Measurements from ENCODE around the gene MYO1B.

The MYO1B gene

DNA sequence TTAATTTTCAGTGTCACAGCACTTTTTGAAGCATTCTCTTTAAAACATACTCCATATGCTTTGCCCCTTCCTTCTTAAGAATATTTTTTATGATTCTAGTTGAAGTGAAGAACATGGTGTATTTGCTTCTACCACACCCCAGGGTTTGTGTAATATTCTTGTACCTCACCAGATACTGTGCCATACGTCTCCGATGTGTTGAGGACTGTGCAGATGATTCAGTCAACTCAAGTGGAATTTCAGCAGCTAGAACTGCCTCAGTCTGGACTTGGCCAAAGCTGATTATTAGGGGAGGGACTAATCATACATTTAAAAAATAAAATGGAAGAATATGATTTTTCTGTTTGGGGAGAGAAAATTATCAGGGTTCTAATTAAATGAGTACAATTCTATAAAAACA lies 115.7 kb downstream of the MYO1B start:
- DNase-seq (ENCODE audit: low read depth) = no peak

DNA sequence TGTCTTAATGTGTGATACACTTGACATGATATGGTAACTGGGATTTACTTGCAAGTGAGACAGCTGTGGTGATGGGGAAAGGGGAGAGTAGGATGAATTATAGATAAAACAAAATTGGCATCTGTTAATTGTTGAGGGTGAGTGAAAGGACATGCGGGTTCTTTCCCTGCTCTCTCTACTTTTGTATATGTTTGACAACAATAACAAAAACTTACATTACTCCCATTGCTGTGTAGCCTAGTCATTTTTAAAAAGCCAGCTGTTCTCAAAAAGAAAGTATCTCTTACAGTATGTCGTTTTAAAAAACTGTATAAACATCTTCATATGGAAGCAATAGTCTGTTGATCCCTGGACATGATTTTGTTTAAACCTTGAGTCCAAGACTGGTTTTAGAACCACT lies 117.6 kb downstream of the MYO1B start:
- no peak for DNase-seq (ENCODE audit: low read depth)

DNA sequence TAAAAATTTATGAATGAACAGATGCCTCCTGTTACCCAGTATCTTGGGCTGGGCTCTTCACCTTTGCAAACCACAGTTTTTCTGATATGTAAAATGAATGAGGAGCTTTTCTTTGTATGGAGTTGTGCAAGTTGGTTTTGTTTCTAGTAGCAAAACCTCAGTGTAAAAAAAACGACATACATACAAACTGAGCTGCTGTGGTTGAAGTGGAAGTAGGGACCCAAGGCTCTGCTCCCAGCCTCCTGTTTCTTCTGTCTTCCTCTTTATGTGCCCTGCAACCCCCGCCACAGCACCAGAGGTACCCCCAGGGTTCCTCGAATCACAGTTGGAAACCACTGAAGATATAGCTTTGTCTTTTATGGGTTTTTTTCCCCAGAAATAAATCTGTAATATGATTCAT lies 118.1 kb downstream of the MYO1B start:
- DNase-seq (ENCODE audit: low read depth) = no peak

DNA sequence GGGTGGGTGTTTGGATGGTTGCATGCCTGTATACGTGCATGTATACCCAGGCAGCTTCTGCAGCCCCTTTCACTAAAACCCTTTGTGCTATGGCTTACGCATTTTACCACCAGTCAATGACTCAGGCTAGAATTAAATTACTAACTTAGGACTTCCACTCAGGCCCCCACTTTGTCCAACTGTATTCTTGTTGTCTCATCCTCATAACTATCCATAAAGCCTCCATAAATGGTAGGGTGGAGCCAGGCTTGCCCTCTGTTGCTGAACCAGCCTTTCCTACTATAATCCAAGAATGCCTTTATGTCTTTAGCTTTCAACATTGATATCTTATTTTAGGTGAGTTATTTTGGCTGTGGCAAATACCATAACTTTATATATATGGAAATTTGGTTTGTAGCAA lies 119.9 kb downstream of the MYO1B start:
- no peak for DNase-seq (ENCODE audit: low read depth)

DNA sequence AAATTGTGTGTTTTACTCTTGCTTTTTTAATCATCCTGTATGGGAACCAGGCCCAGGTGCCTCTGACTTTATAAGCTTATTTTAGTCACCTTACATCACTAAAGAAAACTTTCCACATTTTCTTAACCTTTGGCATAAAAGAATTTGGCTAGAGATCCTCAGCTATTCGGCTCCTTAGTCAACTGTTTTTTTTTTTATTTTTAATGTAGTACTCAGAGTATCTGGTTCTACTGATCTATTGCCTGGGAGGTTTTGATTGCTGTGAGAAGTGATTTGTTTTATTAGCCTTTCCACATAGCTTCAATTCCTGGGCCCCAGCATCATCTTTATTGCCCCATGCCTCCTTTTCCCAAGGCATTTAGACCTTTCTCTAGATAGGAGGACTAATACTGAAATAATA lies 121.0 kb downstream of the MYO1B start:
- DNase-seq (ENCODE audit: low read depth) = no peak

DNA sequence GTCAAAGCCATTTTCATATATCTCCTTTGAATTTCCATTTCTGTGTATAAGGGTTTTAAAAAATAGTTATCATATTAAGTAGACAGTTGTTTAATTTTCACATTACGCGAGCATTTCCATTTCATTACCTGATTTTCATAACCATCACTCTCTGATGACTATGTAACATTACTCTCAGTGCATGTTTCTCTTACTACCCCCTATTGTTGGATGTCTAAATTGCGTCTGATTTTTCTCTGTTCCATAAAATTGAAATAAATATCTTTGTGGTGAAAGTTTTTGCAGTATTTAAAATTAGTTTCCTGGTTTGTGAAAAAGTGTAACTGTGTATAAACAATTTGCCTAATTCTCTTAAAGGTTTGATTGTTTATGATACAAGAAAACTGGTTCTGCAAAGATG lies 123.8 kb downstream of the MYO1B start:
- no peak for DNase-seq (ENCODE audit: low read depth)

DNA sequence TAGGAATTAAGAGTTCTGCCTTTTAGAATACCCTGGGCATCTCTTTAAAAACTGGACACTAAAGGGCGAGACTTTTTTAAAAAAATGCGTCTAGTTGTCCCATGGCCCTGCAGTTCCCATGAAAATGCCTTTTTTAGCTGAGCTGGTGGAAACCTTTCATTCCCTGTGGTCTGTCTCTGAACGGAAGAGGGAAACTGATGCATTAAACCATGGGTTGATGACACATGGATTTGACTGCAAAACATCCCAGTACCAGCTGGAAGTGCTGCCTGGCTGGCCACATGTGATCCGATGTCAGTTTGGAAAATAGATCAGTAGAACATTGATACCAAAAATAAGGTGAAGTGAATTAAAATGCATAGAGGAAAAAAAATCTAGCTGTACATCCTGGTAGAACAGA lies 129.2 kb downstream of the MYO1B start:
- DNase-seq (ENCODE audit: low read depth) = no peak

DNA sequence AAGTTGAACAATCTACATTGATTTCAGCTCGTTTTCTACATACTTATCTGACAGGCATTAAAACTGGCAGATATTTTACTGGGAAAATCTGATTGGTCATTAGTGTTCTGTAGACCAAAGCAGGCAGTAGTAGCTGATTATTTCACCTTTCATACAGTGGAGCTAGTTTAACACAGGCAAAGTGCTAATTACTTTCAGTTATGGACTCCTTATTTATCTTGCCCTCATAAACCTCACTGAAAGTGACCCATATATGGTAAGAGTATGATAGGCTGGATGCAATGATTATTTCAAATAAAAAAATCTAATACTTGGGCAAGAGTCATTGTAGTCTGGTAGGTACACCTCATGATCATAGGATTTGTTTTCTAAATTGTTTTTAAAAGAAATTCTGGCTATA lies 129.7 kb downstream of the MYO1B start:
- DNase-seq (ENCODE audit: low read depth) = no peak

DNA sequence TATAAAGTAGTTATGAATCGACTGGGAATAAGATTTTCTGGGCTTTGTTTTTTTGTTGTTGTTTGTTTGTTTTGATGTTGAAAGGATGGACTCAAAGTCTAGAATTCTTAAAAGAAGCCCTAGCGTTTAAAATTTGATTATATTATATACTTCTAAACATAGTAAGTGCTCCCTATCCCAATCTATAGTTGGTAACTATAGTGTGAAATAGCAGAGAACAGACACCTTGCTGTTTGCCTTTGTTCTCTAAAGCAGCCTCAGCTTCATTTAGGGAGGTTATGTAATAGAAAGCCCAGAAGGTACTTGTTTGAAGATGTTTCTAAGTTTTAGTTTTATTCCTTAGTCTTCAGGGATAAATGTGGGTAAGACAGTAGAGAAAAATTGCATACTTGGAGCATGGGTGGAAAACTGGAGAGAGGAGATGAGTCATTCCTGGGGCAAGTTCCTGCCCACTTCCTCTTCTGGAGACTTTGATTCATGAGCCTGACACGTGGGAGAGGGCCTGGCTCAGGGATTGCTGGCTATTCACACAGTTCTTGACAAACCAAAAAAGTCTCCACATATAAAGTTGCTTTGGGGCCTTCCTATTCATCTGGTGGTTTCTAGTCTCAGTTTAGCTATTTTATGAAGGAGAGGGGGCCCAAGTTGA lies 131.9 kb downstream of the MYO1B start:
- DNase-seq (ENCODE audit: low read depth) = no peak

DNA sequence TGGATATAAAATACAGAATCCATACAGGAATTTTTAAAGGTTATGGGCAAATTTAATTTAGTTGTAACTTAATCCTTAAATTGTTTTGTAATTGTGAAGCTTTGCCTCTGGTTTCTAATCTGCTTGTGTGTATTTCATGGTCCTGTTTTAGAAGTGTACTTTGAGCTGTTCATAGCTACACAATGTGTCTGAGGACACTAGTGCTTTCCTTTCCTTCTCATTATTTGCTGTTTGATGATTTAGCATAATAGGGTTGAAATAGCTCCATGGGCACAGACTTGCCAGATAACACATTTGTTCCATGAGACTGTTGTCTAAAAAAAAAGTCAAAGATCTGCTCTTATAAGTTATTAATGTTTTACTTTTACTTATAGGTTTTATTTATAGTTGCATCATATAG lies 134.2 kb downstream of the MYO1B start:
- no peak for DNase-seq (ENCODE audit: low read depth)

DNA sequence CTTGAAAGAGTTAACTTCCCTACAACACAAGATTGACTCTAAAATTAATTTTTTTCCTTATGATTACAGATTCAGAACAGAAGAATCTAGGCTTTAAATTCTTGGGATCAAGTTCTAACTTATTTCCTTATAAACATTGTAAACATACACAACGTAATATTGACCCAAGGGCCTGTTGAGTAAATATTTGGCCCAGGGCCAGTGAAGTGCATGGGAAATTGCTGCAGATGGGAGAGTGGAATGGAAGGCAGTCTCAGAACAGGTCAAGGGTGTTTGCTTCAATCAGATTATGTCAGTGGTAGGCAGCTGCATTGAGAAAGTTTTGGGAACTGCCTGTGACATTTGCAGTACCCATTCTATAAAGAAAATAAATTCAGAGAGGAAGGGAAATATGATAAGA lies 137.6 kb downstream of the MYO1B start:
- no peak for DNase-seq (ENCODE audit: low read depth)

DNA sequence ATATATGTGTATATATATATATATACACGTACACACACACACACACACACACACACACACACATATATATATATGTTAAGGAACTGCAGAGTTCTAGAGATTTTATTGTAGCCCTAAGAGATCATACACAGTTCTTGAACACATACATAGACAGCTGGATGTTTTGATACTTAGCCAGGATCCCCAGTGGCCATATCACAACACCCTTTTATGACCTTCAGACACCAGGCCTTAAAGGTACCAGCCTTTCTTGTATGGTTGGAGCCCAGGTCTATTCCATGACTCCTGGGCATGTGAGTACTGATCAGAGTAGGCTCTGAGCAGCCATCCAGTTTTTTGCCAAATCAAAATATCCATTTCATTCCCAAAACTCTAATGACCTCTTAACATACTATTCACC lies 138.3 kb downstream of the MYO1B start:
- no peak for DNase-seq (ENCODE audit: low read depth)

DNA sequence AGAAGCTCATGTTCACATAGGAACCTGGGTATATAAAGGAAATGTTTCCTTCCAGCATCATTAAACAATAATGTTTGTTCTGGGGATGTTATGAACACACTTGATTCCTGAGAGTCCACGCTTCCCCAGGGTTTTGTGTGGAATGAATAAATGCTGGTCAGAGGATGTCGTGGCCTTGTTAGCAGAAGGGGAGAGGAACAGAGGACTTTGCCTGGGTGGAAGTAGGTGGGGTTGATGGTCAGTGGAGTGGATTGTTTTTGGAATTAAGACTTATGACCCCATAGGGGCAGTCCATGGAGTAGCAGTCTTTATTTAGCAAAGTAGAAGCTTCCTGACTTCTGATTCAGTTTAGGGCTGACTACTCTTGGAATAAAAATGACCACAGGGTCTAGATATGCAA lies 139.6 kb downstream of the MYO1B start:
- DNase-seq (ENCODE audit: low read depth) = no peak

DNA sequence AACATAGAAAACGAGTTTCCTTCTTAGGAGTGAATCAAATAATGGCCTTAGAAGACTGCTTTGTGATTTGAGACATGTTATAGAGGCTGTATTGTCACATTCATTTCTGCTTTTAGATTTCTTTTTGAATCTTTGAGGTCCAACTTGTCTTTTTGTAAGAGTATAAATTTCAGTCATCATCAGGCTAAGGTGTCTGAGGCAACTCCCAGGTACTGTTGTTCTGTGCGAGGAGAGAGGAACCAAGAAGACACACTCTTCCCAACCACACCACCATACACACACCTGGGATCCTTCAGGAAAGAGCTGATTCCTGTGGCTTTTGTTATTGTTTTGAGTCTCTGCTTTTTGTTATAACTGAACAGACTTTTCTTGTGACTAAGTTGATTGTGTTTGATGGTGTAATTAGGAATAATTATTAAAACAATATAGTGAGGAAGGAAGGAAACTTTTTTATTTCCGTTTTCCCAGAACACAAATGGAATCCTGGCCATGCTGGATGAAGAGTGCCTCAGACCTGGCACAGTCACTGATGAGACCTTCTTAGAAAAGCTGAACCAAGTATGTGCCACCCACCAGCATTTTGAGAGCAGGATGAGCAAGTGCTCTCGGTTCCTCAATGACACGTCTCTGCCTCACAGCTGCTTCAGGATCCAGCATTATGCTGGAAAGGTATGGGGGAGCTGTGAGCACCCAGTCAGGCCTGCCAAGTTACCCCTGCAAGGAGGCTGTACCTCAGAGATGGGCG lies 140.4 kb downstream of the MYO1B start:
- DNase-seq (ENCODE audit: low read depth) = no peak

DNA sequence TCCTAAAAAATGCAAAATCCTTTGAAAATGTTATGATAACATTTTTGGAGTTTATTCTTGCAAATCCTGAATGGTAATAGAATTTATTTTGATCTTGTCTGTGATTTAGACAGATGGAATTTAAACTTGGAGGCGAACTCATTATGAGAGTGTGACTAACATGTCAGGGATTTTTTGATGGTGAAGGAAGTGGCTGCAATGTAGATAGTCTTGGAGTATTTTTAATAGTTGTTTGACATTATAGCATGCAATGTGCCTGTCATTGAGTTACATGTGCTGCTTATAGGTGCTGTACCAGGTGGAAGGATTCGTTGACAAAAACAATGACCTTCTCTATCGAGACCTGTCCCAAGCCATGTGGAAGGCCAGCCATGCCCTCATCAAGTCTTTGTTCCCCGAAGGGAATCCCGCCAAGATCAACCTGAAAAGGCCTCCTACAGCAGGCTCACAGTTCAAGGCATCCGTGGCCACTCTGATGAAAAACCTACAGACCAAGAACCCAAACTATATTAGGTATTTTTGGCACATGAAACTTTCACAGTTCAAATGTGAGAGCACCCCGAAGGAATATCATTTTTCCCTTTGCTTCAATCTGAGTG lies 141.8 kb downstream of the MYO1B start:
- DNase-seq (ENCODE audit: low read depth) = no peak

DNA sequence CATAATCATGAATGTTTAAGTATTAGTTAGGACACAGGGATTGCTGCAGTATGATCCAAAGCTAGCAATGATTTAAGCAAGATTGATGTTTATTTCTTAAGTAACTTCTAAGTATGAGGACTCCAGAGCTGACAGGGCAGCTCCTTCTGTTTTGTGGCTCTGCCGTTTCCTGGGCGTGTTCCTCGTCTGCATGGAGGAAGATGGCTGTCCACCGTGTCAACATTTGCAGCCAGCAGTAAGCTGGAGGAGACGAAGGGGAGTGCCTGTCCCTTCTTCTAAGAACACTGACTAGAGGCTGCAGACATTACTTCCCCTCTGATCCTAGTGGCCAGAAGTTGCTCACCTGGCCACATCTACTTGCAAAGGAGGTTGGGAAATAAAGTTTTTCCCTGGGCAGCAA lies 144.1 kb downstream of the MYO1B start:
- DNase-seq (ENCODE audit: low read depth) = no peak

DNA sequence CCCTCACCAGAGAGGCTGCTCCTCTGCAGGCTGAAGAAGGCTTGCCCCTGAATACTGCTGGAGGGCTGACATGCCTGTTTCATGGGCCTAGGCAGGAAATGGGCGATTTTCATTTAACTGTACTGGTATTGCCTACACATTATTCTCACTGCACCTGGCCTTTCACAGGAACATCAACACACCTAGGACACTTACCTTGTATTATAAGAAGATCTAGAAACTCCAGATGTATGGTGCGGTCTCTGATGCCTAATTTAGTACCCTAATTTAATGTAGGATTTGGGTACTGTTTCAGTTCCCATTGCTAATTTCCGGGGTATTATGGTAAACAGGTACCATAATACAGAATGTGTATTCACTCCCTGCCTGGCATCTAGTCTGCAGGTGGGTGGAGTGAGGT lies 146.0 kb downstream of the MYO1B start:
- DNase-seq (ENCODE audit: low read depth) = no peak

DNA sequence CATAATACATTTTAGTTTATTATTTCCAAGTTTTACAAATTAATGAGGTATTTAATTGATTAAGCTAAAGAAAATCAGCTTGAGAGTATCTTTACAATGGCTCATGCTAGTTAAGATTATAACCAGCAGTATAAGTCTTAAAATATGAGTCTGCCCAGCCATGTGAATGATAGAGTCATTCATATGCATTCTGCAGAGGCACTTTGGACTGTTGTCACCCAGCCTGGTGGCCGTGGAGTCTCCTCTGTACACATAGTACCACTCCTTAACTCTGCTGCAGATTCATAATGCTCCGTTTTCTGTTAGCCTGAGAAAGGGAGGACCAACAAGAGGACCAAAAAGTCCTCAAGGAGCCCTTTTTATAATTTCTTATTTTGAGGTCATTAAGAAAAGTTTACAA lies 148.8 kb downstream of the MYO1B start:
- DNase-seq (ENCODE audit: low read depth) = no peak

DNA sequence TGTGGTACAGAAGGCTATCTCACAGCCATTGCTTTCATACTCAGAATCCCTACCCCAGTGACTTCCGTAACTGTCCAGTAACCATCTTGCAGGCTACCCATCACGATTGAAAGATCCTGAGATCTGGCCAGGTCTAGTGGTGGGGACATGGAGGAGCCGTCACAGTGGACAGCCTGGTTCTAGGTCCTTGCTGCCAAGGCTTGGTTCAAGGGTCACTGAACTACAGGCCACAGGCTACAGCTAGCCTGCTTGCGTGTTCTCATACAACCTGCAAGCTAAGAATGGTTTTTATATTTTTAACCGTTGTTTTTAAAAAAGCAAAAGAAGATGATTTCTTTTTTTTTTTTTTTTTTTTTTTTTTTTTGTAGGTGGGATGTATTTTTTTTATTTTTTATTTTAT lies 151.6 kb downstream of the MYO1B start:
- no peak for DNase-seq (ENCODE audit: low read depth)

DNA sequence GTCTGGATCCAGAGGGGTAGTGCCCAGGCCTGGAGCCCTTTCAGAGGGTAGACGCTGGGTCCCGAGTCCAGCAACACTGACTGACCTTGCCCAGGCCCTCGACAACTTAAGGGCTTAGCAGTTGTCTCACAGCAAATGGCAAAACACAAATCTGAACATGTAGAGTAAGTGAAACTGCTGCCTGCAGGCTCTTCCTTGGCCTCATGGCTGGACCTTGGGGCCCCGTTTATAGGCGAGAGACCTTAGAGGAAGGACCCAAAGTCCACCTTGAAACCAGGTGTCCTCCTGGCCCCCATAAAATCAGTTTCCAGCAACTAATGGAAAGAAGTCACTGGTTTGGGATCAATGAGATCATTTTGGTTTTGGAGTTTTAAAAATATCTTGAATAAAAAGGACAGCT lies 154.4 kb downstream of the MYO1B start:
- DNase-seq (ENCODE audit: low read depth) = no peak

DNA sequence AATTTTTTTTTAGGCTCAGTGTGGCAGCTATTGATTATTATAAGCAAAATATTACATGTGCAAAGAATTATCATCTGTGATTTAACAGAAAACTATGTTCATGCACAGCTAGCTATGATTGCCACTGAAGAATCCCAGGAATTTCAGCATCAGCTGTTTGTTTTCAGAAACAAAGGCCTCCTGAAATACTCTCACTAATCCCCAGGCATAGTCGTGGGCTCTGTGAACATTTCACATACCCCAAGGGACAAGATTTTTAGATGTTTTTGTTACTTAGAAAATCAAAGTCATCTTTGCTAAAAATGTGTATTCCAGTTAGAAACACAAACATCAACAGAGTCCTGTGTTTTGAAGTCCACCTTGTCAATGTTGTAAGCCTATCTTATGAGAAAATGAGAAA lies 156.1 kb downstream of the MYO1B start:
- no peak for DNase-seq (ENCODE audit: low read depth)

DNA sequence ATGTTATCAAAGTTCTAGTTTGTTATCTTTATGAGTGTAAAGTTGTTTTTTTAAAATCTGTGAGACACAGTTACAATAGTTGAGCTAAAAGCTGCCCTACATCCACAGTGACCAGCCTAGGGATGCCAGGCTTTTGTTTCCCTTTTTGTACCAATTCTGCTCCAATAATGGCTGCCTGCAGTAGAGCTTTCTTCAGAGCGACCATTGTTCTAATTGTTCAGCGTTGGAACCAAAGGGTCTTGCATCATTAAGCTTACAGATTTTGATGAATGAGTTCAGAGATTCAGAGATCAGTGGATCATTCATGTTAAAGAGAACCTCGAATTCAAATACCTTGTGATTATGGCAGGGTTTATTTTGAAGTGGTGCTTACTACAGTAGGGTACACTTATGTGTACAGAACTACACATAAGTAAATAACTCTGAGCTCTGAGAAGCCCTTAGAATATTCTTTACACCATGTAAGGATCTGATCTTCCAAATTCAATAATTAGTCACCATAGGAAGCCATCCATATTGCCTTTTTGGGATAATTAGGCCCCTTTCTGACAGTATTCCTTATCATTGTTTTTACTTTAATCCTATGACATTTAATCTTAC lies 157.9 kb downstream of the MYO1B start:
- DNase-seq (ENCODE audit: low read depth) = no peak

DNA sequence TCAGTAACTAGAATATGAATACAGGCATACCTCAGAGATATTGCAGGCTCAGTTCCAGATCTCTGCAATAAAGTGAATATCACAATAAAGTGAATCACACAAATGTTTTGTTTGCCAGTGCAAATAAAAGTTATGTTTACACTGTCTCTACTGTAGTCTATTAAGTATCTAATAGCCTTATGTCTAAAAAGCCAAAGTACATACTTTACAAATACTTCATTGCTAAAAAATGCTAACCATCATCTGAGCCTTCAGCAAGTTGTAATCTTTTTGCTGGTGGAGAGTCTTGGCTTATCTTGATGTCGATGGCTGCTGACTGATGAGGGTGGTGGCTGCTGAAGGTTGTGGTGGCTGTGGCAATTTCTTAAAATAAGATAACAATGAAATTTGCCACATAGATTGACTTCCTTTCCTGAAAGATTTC lies 159.4 kb downstream of the MYO1B start:
- no peak for DNase-seq (ENCODE audit: low read depth)
